DND-41 (cell line): ENCODE measurements around the gene UBE3B.
"Not testable (repeated sequence)": the region's sequence is repeated elsewhere in the genome, so short reads cannot be mapped to it uniquely, and the experiment has no call there.

Source experiments
- ATAC-seq: fragments of 200-7000 bp; cut with Tn5 transposase; 3 replicates; pipeline ENCODE4 v1.9.1; 2021; ENCODE audit warnings: low read depth; ENCODE audit not compliant: insufficient read depth
- DNase-seq: peaks from one replicate; pipeline ENCODE4 v3.0.0-alpha.2; 2020
- H2AFZ ChIP-seq: 2 replicates; pipeline ENCODE4 v1.6.0; 2012; ENCODE audit warnings: low read depth, low read length
- H3K27ac ChIP-seq: 2 replicates; pipeline ENCODE4 v1.5.1; 2012; ENCODE audit warnings: low read length, inconsistent platforms
- H3K27me3 ChIP-seq: fragments of 200-600 bp; sonication (generic); 2 replicates; pipeline ENCODE4 v1.6.0; 2012; ENCODE audit warnings: low read length, mild to moderate bottlenecking, inconsistent platforms; ENCODE audit not compliant: insufficient read depth, poor library complexity
- H3K36me3 ChIP-seq: 2 replicates; pipeline ENCODE4 v1.5.1; 2012; ENCODE audit warnings: low read length, inconsistent platforms; ENCODE audit not compliant: insufficient read depth
- H3K4me1 ChIP-seq: 2 replicates; pipeline ENCODE4 v1.5.1; 2012; ENCODE audit warnings: mild to moderate bottlenecking, low read length; ENCODE audit not compliant: insufficient read depth
- H3K4me2 ChIP-seq: 2 replicates; pipeline ENCODE4 v1.6.0; 2012; ENCODE audit warnings: mild to moderate bottlenecking, moderate library complexity, low read length, inconsistent platforms; ENCODE audit not compliant: insufficient read depth
- H3K4me3 ChIP-seq, 2 experiments: fragments of 200-600 bp in 1 of 2; shearing (Covaris generic) in 1 of 2; 2 replicates each; pipeline ENCODE4 v1.5.1; 2012 to 2016; ENCODE audit warnings: inconsistent platforms in 2 of 2, low read length in 2 of 2, mild to moderate bottlenecking in 2 of 2, low read depth in 1 of 2, moderate library complexity in 1 of 2
- H3K79me2 ChIP-seq: 2 replicates; pipeline ENCODE4 v1.6.0; 2012; ENCODE audit warnings: low read length, inconsistent platforms; ENCODE audit not compliant: insufficient read depth
- H3K9ac ChIP-seq: 2 replicates; pipeline ENCODE4 v1.6.0; 2012; ENCODE audit warnings: low read depth, mild to moderate bottlenecking, inconsistent platforms, low read length, moderate library complexity
- H3K9me3 ChIP-seq: 2 replicates; pipeline ENCODE4 v1.5.1; 2012; ENCODE audit warnings: low read length, moderate library complexity, mild to moderate bottlenecking, inconsistent platforms; ENCODE audit not compliant: insufficient read depth, severe bottlenecking
- H4K20me1 ChIP-seq: 2 replicates; pipeline ENCODE4 v1.6.0; 2012; ENCODE audit warnings: low read length; ENCODE audit not compliant: insufficient read depth
- CTCF ChIP-seq: IDR thresholded peaks from 2 replicates; pipeline ENCODE4 v1.5.1; 2012; ENCODE audit warnings: borderline replicate concordance, low read length, moderate library complexity, mild to moderate bottlenecking; ENCODE audit not compliant: poor library complexity, severe bottlenecking; ENCODE audit errors: extremely low read depth
- EZH2 ChIP-seq: IDR thresholded peaks from 3 replicates; pipeline ENCODE4 v1.6.1; 2012; ENCODE audit warnings: borderline replicate concordance, low read depth, mild to moderate bottlenecking, moderate library complexity, low read length, inconsistent platforms; ENCODE audit not compliant: severe bottlenecking

UBE3B gene

GRCh38 chr12:109434582-109434981 is 42.9 kb upstream of the UBE3B start:
- Histone ChIP-seq H3K9me3 (no peaks in the 10 kb centered on the region), H3K4me2 (no peak overlapping the region), H3K27me3 (no peaks in the 10 kb centered on the region), H3K9ac (no peak overlapping the region), H3K36me3 (no peaks in the 10 kb centered on the region), H3K27ac (no peak overlapping the region), H2AFZ (no peak overlapping the region), H3K4me1 (no peaks in the 10 kb centered on the region), H3K4me3 (no peak overlapping the region), H3K79me2 (no peaks in the 10 kb centered on the region), H4K20me1 (no peaks in the 10 kb centered on the region)
- no peak for TF ChIP-seq CTCF
- no peak for TF ChIP-seq EZH2
- ATAC-seq = no peak
- no peak for DNase-seq

- ATAC-seq (no peak), DNase-seq (no peak)
- TF ChIP-seq CTCF (no peak), EZH2 (no peak)
- Histone ChIP-seq H4K20me1 (no peaks in the 10 kb centered on the region), H3K27ac (no peak overlapping the region), H2AFZ (no peak overlapping the region), H3K4me2 (no peak overlapping the region), H3K4me3 (no peak overlapping the region), H3K27me3 (no peaks in the 10 kb centered on the region), H3K36me3 (no peaks in the 10 kb centered on the region), H3K9ac (no peak overlapping the region), H3K79me2 (no peaks in the 10 kb centered on the region), H3K9me3 (no peaks in the 10 kb centered on the region), H3K4me1 (no peaks in the 10 kb centered on the region)
These were observed 41.8 kb upstream of the UBE3B start for GRCh38 chr12:109435428-109436187.

- ATAC-seq (no peak), DNase-seq (no peak)
- no peaks in the 10 kb centered on the region for H3K79me2 ChIP-seq
- no peak overlapping the region for H3K4me3 ChIP-seq
- H2AFZ ChIP-seq = no peak overlapping the region
- no peak for TF ChIP-seq EZH2
- no peak for TF ChIP-seq CTCF
- H3K27me3 ChIP-seq = no peaks in the 10 kb centered on the region
- no peak overlapping the region for H3K4me2 ChIP-seq
- no peaks in the 10 kb centered on the region for H4K20me1 ChIP-seq
- H3K9me3 ChIP-seq = no peaks in the 10 kb centered on the region
- H3K36me3 ChIP-seq = no peaks in the 10 kb centered on the region
- no peaks in the 10 kb centered on the region for H3K4me1 ChIP-seq
- no peak overlapping the region for H3K9ac ChIP-seq
- H3K27ac ChIP-seq = no peak overlapping the region
These were observed 41.3 kb upstream of the UBE3B start for GRCh38 chr12:109436188-109436560.

- no peak for TF ChIP-seq CTCF
- TF ChIP-seq EZH2 = no peak
- Histone ChIP-seq H3K4me1 (no peaks in the 10 kb centered on the region), H3K9me3 (no peaks in the 10 kb centered on the region), H3K9ac (no peak overlapping the region), H3K27ac (no peak overlapping the region), H3K27me3 (no peaks in the 10 kb centered on the region), H2AFZ (no peak overlapping the region), H3K79me2 (no peaks in the 10 kb centered on the region), H3K36me3 (peaks cover 5% of the 10 kb centered on the region; the same call in 1 of the 2 replicates), H3K4me3 (no peak overlapping the region), H4K20me1 (no peaks in the 10 kb centered on the region), H3K4me2 (no peak overlapping the region)
- no peak for ATAC-seq
- DNase-seq = no peak
These were observed 38.3 kb upstream of the UBE3B start for GRCh38 chr12:109439181-109439580.

GRCh38 chr12:109439951-109440350 is 37.5 kb upstream of the UBE3B start:
- not testable (repeated sequence) for ATAC-seq, H3K27me3 ChIP-seq, DNase-seq, H3K27ac ChIP-seq, H3K36me3 ChIP-seq, H2AFZ ChIP-seq, H3K9ac ChIP-seq, H3K4me3 ChIP-seq, H3K9me3 ChIP-seq, H3K4me2 ChIP-seq, H3K79me2 ChIP-seq, H3K4me1 ChIP-seq, H4K20me1 ChIP-seq
